Measurements from ENCODE around the gene USP53.
"Not testable (repeated sequence)": the region's sequence is repeated elsewhere in the genome, so short reads cannot be mapped to it uniquely, and the experiment has no call there.

Gene USP53

GRCh38 chr4:119328695-119329094 lies 116.2 kb downstream of the USP53 start:
- H3K4me3 ChIP-seq (ENCODE audit: low read depth, low read length), result no peak overlapping the region
- TF ChIP-seq CTCF (IDR thresholded peaks at IDR 0.05; ENCODE audit: low read depth, low read length, missing control alignments), result no peak
- DNase-seq (ENCODE audit: low read depth), result no peak

GRCh38 chr4:119329835-119330620 lies 117.5 kb downstream of the USP53 start:
- H3K4me3 ChIP-seq (ENCODE audit: low read depth, low read length), result no peak overlapping the region
- TF ChIP-seq CTCF (IDR thresholded peaks at IDR 0.05; ENCODE audit: low read depth, low read length, missing control alignments), result no peak
- no peak for DNase-seq (ENCODE audit: low read depth)

GRCh38 chr4:119336332-119336979 lies 123.9 kb downstream of the USP53 start:
- not testable (repeated sequence) for H3K4me3 ChIP-seq (ENCODE audit: low read depth, low read length); DNase-seq (ENCODE audit: low read depth)

DNA sequence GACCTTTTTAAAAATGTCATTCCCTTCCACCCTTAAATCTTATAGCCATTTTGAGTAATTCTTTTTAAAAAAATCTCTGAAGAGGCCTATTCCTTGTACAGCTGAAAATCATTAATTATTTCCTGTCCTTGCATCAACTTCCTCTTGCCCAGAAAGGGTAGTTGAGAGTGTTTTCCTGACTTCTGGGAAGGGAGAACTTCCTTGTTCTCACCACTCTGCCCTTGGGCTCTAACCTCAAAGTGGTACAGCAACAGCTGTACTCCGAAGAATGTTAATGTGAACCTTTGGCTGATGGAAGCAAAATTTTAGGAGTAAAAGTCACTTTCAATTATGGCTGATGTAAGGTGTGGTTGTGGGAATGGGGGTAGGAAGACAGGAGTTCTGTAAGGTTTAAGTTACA lies 124.5 kb downstream of the USP53 start:
- TF ChIP-seq CTCF (IDR thresholded peaks at IDR 0.05; ENCODE audit: low read depth, low read length, missing control alignments), result no peak
- H3K4me3 ChIP-seq (ENCODE audit: low read depth, low read length), result no peak overlapping the region
- DNase-seq (ENCODE audit: low read depth), result no peak

DNA sequence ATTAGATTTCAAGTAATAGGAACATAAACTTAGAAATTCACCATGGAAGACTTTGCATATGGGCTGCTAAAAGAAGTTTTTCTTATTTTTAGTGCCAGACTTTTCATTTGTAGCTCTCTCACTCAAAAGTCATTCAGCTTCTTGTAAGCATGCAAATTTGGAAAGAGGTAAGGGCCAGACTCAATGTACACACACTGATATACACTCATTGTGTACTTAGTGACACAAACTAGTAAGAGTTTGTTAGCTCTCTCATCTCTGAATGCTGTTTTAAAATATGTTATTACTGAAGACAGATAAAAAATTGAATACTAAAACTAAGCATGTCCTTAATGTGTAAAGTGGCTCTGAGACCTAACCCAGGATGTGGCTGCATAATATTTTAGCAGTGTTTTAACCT lies 127.4 kb downstream of the USP53 start:
- not testable (repeated sequence) for DNase-seq (ENCODE audit: low read depth)

DNA sequence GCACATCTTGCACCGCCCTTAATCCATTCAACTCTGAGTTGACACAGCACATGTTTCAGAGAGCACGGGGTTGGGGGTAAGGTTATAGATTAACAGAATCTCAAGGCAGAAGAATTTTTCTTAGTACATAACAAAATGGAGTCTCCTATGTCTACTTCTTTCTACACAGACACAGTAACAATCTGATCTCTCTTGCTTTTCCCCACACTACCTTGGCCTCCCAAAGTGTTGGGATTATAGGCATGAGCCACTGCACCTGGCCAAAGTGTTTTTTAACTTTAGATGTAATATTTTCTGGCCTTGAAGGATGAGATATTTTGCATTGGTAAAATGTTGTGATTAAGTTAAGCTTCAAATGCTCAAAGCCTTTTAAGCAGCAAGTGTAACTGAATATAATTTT lies 130.8 kb downstream of the USP53 start:
- not testable (repeated sequence) for DNase-seq (ENCODE audit: low read depth); H3K4me3 ChIP-seq (ENCODE audit: low read depth, low read length)

More for the DNA sequence above, 127.4 kb downstream of the USP53 start:
- not testable (repeated sequence) for H3K4me3 ChIP-seq (ENCODE audit: low read depth, low read length)
